Measurements from ENCODE around the gene PPP1R9A.

Gene PPP1R9A

DNA sequence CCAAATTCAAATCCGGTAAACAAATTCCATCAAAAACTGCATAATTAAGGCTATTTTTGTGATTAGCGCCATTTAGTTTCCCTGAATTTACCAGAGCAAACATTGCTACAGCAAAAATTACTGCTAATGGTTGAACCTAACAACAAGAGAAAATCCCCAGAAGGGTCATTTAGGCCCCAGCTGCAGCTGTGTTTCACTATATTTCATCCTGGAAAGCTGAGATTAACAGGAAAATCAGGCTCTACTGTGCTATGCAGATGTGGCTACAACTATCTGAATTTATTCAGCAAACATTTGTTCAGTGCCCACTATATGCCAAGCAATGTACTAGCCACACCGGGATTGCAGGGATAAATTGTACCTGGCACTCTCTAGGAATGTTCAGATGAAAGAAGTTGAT lies 312.9 kb downstream of the PPP1R9A start:
- no peak for TF ChIP-seq ZNF274 (IDR thresholded peaks at IDR 0.05; ENCODE audit: low read depth, low read length)
- H3K4me3 ChIP-seq (ENCODE audit: low read length) = no peak overlapping the region

DNA sequence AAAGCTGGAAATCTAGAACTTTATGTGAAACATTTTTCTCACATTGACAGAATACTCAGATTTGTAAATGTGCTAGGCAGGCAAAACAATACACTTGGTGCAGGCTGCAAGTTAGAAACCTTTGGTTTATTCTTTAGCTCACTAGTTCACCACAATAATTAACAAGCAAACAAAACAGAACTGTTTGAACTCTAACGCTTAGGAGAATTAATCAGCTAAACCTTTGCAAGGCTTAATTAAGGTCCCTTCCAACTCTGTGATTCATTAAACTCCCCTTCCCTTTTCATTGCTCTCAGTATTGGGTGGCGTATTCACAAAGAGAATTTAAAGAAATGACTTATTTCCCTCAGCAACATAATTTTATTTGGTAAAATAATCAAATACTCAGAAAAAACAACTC lies 317.9 kb downstream of the PPP1R9A start:
- no peak for TF ChIP-seq ZNF274 (IDR thresholded peaks at IDR 0.05; ENCODE audit: low read depth, low read length)
- H3K4me3 ChIP-seq (ENCODE audit: low read length) = no peak overlapping the region

- TF ChIP-seq ZNF274 (IDR thresholded peaks at IDR 0.05; ENCODE audit: low read depth, low read length) = no peak
- no peak overlapping the region for H3K4me3 ChIP-seq (ENCODE audit: low read length)
Observed at GRCh38 chr7:95229301-95229700, 321.9 kb downstream of the PPP1R9A start.

DNA sequence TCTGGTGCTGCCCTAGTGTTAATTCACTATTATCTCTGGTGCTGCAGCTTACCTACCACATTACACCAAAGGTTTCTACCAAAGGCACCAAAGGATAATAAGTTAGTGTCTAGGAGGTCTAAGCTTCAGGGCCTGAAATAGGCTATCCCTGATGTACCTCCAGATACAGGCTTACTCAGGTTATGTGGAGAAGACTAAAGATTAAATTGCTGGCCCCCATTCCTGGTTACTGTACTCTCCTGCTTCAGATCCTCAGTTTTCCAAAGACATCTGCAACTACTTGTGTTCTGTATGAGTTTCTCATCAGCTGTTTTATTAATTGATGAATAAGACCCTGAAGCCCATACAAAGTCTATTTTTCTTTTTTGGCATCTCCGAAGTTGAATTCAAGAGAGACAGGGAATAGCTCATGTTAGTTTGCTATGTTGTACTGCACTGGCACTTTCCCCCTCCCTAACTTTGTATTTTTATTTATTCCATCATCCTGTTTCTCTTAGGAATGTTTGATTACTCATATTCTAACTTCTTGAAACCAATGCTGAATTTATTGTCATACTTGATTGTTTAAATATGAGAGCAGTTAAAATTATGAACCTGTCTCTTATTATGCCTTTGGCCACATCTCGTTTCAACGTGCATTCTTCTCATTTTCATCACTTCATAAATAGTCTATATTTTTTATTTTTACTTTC lies 331.0 kb downstream of the PPP1R9A start:
- no peak overlapping the region for H3K4me3 ChIP-seq (ENCODE audit: low read length)
- TF ChIP-seq ZNF274 (IDR thresholded peaks at IDR 0.05; ENCODE audit: low read depth, low read length) = no peak

DNA sequence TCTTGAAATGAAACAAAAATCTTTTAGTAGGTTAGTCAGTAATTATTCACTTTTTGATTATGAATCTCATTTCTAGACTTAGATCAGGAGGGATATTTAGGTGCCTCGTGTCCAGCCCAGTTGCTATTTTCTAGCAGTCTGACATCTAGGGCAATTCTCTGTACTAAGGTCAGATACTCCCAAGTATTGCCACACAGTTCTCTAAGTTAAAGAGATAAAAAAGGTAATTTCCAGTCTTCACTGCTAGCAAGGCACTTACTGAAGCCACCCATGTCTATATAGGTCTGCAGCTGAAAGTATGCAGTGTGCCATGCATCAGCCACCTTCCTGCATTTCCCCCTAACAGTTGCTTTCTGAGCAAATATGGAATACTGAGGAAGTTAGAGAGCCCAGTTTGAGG lies 333.5 kb downstream of the PPP1R9A start:
- no peak for TF ChIP-seq ZNF274 (IDR thresholded peaks at IDR 0.05; ENCODE audit: low read depth, low read length)
- H3K4me3 ChIP-seq (ENCODE audit: low read length) = no peak overlapping the region

DNA sequence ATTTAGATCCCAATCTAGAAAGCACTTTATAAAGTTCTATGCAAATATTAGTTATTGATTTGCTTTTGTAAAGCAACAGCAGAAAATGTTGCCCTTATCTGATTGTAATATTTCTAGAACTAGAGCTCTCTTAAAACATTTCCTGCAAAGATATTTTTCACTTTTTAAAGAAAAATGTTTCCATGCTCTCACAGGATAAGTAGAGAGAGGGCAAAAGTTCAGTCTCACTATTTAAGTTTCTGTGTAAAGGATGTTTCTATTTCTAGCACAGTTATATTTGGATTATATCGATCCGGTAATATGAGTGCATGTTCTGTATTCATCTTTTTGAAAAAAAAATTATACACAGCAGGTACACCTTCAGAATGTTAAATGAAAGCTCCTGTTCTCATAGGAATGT lies 334.9 kb downstream of the PPP1R9A start:
- no peak overlapping the region for H3K4me3 ChIP-seq (ENCODE audit: low read length)
- no peak for TF ChIP-seq ZNF274 (IDR thresholded peaks at IDR 0.05; ENCODE audit: low read depth, low read length)

GRCh38 chr7:95244616-95245015 lies 337.2 kb downstream of the PPP1R9A start:
- H3K4me3 ChIP-seq (ENCODE audit: low read length) = no peak overlapping the region
- TF ChIP-seq ZNF274 (IDR thresholded peaks at IDR 0.05; ENCODE audit: low read depth, low read length) = no peak

DNA sequence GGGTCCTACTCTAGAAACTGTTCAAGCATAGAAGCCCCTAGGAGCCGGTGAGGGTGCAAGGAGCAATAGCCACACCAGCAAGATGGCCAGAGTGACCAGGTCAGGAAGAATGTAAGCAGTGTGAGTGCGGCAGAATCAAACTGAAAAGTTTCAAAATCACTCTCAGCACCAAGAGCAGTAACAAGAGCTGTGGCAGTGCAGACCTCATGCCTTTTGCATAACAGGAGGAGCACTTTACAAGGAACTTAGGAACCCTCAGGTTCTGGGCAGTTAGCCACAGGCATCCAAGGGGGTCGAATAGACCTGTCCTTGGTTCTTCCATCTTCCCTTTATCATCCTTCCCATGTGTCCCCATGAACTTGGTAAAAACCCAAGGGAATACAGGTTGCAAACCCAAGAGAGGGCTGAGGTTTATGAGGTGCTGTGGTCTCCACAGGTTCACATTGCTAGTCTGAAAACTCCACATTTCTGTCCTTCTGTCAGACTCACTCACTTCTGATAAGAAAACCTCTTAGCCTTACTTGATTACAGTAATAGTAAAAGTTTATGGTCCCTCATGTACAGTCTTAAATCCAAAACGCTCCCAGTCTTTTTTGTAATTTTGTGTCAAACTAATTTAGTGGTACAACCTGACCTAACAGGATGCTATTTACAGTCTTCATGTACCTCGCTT lies 338.6 kb downstream of the PPP1R9A start:
- H3K4me3 ChIP-seq (ENCODE audit: low read length) = no peak overlapping the region

GRCh38 chr7:95246831-95247370 lies 339.5 kb downstream of the PPP1R9A start:
- TF ChIP-seq ZNF274 (IDR thresholded peaks at IDR 0.05; ENCODE audit: low read depth, low read length) = no peak
- H3K4me3 ChIP-seq (ENCODE audit: low read length) = no peak overlapping the region

More for the DNA sequence above, 338.6 kb downstream of the PPP1R9A start:
- TF ChIP-seq ZNF274 (IDR thresholded peaks at IDR 0.05; ENCODE audit: low read depth, low read length) = no peak

DNA sequence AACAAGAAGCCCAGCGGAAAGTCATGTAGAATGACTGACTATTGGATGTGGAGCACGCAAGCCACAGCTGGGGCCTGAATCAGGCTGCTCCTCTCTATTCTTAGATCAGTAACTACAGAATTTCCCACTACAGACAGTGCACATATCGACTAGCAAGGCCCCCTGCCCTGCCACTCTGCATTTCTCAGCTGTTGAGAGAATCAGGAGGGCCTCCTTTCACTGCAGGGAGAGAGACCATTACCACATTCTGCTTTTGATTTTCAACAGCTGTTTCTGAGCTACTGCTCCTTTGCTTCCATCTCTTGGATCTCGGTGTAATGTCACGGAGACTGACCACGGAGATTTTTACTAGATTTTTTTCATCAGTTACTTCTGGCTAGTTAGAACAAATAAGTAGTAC lies 343.2 kb downstream of the PPP1R9A start:
- TF ChIP-seq ZNF274 (IDR thresholded peaks at IDR 0.05; ENCODE audit: low read depth, low read length) = no peak
- no peak overlapping the region for H3K4me3 ChIP-seq (ENCODE audit: low read length)

DNA sequence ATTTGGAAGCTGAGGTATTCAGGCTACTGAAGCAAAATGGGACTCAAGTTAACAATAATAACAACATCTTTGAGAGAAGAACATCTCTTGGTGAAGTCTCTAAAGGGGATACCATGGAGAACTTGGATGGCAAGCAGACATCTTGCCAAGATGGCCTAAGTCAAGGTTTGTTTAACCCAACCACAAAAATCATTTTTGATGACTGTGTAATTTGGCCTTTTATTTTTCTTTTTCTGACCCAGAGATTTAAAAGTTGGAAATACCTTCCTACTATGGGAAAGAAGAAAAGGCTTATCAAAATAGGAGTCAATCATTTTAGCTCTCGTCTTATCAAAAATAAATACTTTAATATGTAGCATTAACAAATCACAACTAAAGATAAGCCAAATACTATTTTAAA lies 344.6 kb downstream of the PPP1R9A start:
- no peak for TF ChIP-seq ZNF274 (IDR thresholded peaks at IDR 0.05; ENCODE audit: low read depth, low read length)

DNA sequence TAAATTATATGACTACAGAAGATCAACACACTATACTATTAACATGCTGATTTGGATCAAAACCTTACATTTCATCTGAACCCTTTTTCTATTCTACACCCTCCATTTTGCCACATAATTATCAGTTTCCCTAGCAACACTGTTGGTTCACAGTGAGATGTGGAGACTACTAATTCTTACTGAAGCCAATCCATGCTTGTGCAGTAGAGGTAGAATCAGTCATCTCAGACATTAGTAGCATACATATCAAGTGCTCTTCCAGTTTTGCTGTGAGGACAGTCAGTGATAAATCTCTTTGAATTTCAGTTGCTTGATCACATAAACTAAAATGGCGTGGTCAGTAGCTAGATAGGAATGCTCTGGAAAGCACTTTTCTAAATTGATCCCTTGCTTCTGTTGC lies 346.6 kb downstream of the PPP1R9A start:
- TF ChIP-seq ZNF274 (IDR thresholded peaks at IDR 0.05; ENCODE audit: low read depth, low read length) = no peak
- H3K4me3 ChIP-seq (ENCODE audit: low read length) = no peak overlapping the region

More for the DNA sequence above, 344.6 kb downstream of the PPP1R9A start:
- no peak overlapping the region for H3K4me3 ChIP-seq (ENCODE audit: low read length)

GRCh38 chr7:95255691-95256090 lies 348.3 kb downstream of the PPP1R9A start:
- no peak overlapping the region for H3K4me3 ChIP-seq (ENCODE audit: low read length)
- no peak for TF ChIP-seq ZNF274 (IDR thresholded peaks at IDR 0.05; ENCODE audit: low read depth, low read length)

DNA sequence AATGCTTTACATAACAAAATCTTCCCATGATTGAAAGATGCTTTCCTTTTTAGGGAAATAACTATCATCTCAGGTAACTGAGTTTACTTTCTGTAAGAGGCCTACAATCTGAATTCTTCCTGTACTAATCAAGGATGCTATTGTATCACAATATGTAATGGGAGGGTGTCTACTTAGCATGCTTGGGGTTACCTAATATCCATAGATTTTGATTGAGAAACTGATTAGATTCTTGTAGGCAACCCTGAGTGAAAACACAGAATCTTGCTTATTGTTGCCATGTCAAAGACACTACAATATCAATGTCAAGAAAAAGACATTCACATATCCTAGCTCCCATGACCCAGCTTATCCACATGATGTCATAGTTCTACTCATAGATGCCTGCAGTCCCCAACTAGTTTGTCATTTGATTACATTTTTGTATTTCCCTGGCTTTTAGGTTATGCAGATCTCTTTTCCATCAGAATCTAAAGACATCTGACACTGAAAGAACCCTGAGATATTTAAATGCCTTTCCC lies 354.6 kb downstream of the PPP1R9A start:
- no peak for TF ChIP-seq ZNF274 (IDR thresholded peaks at IDR 0.05; ENCODE audit: low read depth, low read length)

DNA sequence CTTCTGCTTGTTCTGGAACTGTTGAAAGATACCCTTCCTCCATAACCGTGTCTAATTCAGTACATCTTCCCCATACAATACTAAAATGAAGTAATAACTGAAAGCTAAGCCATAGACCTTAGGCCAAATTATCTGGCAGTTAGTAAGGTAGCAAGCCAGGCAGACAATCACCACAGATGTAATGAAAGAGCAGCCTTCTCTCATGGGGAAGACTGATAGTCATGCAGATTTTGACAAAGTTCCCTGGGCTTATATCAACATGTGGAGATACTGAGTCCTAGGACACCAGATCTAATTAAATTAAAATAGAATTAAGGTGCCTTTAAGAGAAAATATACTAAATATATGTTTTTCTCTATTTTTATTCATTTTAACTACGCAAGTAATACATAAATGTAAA lies 355.5 kb downstream of the PPP1R9A start:
- no peak for TF ChIP-seq ZNF274 (IDR thresholded peaks at IDR 0.05; ENCODE audit: low read depth, low read length)
- no peak overlapping the region for H3K4me3 ChIP-seq (ENCODE audit: low read length)

More for the DNA sequence above, 354.6 kb downstream of the PPP1R9A start:
- no peak overlapping the region for H3K4me3 ChIP-seq (ENCODE audit: low read length)

All from GM08714 (cell line).